GM21423 (cell line): ENCODE results near the gene TNFSF4.

Experiments used
- ATAC-seq: cut with Tn5 transposase; IDR thresholded peaks from one replicate; pipeline ENCODE4 v1.9.1; 2021; ENCODE audit warnings: mild to moderate bottlenecking, moderate library complexity; ENCODE audit not compliant: unreplicated experiment

Gene TNFSF4

GRCh38 chr1:173212952-173213491, 5.9 kb upstream of the TNFSF4 start:
- peak; percentile 83 for ATAC-seq

- ATAC-seq = no peak
Observed at GRCh38 chr1:173210716-173211231, 3.6 kb upstream of the TNFSF4 start.

- no peak for ATAC-seq
Observed at GRCh38 chr1:173210283-173210682, 3.2 kb upstream of the TNFSF4 start.

- no peak for ATAC-seq
Observed at GRCh38 chr1:173208868-173209267, 1.7 kb upstream of the TNFSF4 start.

- ATAC-seq = no peak
Observed at GRCh38 chr1:173208146-173208545, 1.0 kb upstream of the TNFSF4 start.

- peak; percentile 45 for ATAC-seq
Observed at GRCh38 chr1:173205146-173206051, 1.7 kb downstream of the TNFSF4 start.

GRCh38 chr1:173204693-173205092, 2.4 kb downstream of the TNFSF4 start:
- ATAC-seq = no peak

- ATAC-seq = no peak
Observed at GRCh38 chr1:173202424-173203145, 4.5 kb downstream of the TNFSF4 start.

GRCh38 chr1:173201969-173202368, 5.2 kb downstream of the TNFSF4 start:
- ATAC-seq = no peak

GRCh38 chr1:173195596-173196088, 11.5 kb downstream of the TNFSF4 start:
- ATAC-seq = peak; percentile 87

GRCh38 chr1:173193639-173194038, 13.5 kb downstream of the TNFSF4 start:
- no peak for ATAC-seq

- ATAC-seq = no peak
Observed at GRCh38 chr1:173191011-173191705, 16.0 kb downstream of the TNFSF4 start.

GRCh38 chr1:173190101-173190936, 16.8 kb downstream of the TNFSF4 start:
- no peak for ATAC-seq

- ATAC-seq = no peak
Observed at GRCh38 chr1:173187671-173188237, 19.4 kb downstream of the TNFSF4 start.

- ATAC-seq = no peak
Observed at GRCh38 chr1:173181791-173182190, 25.3 kb downstream of the TNFSF4 start.

- no peak for ATAC-seq
Observed at GRCh38 chr1:173176246-173176645, 30.9 kb downstream of the TNFSF4 start.

- ATAC-seq = no peak
Observed at GRCh38 chr1:173175514-173176145, 31.5 kb downstream of the TNFSF4 start.

GRCh38 chr1:173173388-173173787, 33.7 kb downstream of the TNFSF4 start:
- no peak for ATAC-seq

- ATAC-seq = no peak
Observed at GRCh38 chr1:173171152-173171551, 36.0 kb downstream of the TNFSF4 start.
